CD4-positive, alpha-beta T cell (primary cell): ENCODE measurements around the gene HPSE. TPM values are rescaled to one million over a fixed set of nuclear protein-coding genes. Genes with fewer than 3 reads are reported as not detected.

Experiments
- ATAC-seq: fragments of 200-7000 bp; cut with Tn5 transposase; one replicate; pipeline ENCODE4 v1.10.0; 2022; ENCODE audit warnings: mild to moderate bottlenecking; ENCODE audit not compliant: poor library complexity
- CTCF ChIA-PET: fragments of 350-600 bp; sonication (Branson Sonifier 250); formaldehyde crosslinking; loops from one replicate; lab custom pipeline; 2021; ENCODE audit warnings: antibody characterized with exemption, inconsistent platforms; lab: Charles Lee
- POLR2A ChIA-PET: fragments of 350-600 bp; sonication (Branson Sonifier 250); formaldehyde crosslinking; loops from one replicate; lab custom pipeline; 2021; ENCODE audit warnings: antibody characterized with exemption, inconsistent platforms; lab: Charles Lee
- DNase-seq, 14 experiments: peaks; one replicate each; pipeline ENCODE4 v3.0.0-alpha.2; 2013 to 2020; ENCODE audit warnings: mixed read lengths in 2 of 14
- H3K27ac ChIP-seq, 2 donors: one replicate each; pipeline versions ENCODE4 v1.5.1 to v1.7.0; 2013; ENCODE audit warnings: low read length in 2 of 2, low read depth in 1 of 2, mild to moderate bottlenecking in 1 of 2
- H3K27me3 ChIP-seq, 2 experiments: 1 replicate in 1 of 2; 2 replicates in 1 of 2; pipeline versions ENCODE4 v1.6.1 to v1.7.0; 2013; ENCODE audit warnings: low read length in 2 of 2, control low read depth in 1 of 2, mild to moderate bottlenecking in 1 of 2, moderate library complexity in 1 of 2; ENCODE audit not compliant: insufficient read depth in 2 of 2, control insufficient read depth in 1 of 2
- H3K36me3 ChIP-seq: one replicate; pipeline ENCODE4 v1.6.1; 2013; ENCODE audit warnings: low read length, control low read depth; ENCODE audit not compliant: insufficient read depth
- H3K4me1 ChIP-seq: one replicate; pipeline ENCODE4 v1.6.1; 2013; ENCODE audit warnings: low read length, control low read depth; ENCODE audit not compliant: insufficient read depth
- H3K4me3 ChIP-seq: one replicate; pipeline ENCODE4 v1.5.1; 2013; ENCODE audit warnings: mild to moderate bottlenecking, low read length, moderate library complexity
- H3K9me3 ChIP-seq, 2 experiments: 1 replicate in 1 of 2; 2 replicates in 1 of 2; pipeline versions ENCODE4 v1.6.1 to v1.7.0; 2013; ENCODE audit warnings: low read length in 2 of 2, mild to moderate bottlenecking in 2 of 2, control low read depth in 1 of 2, moderate library complexity in 1 of 2; ENCODE audit not compliant: control insufficient read depth in 1 of 2, insufficient read depth in 1 of 2
- H3K27ac Mint-ChIP-seq: one replicate; pipeline ENCODE4 v1.8.0; 2020; ENCODE audit warnings: mixed read lengths
- H3K27me3 Mint-ChIP-seq: one replicate; pipeline ENCODE4 v1.8.0; 2021; ENCODE audit warnings: mixed read lengths
- H3K36me3 Mint-ChIP-seq: one replicate; pipeline ENCODE4 v1.8.0; 2021; ENCODE audit warnings: low read depth, mixed read lengths
- H3K4me1 Mint-ChIP-seq: one replicate; pipeline ENCODE4 v1.8.0; 2021; ENCODE audit warnings: low read depth, mixed read lengths
- H3K4me3 Mint-ChIP-seq: one replicate; pipeline ENCODE4 v1.8.0; 2020; ENCODE audit warnings: mild to moderate bottlenecking, mixed read lengths
- H3K9me3 Mint-ChIP-seq: one replicate; pipeline ENCODE4 v1.8.0; 2020; ENCODE audit warnings: mixed read lengths
- intact Hi-C, 2 experiments: fragments of 100-400 bp; cut with DNase I in 1 of 2; cut with micrococcal nuclease in 1 of 2; formaldehyde crosslinking; loops; one replicate each; pipeline versions ENCODE4 v1.15.1 to v1.9.0; 2023 to 2025; cut with DNase I, micrococcal nuclease
- total RNA-seq, 174 experiments: library from RNA in 2 of 174; stranded (reverse) in 2 of 174; gene quantifications; one replicate each; pipeline ENCODE4 v1.2.3 and lab custom pipeline; 2021 to 2026
- TF ChIP-seq, protein P1 (sequence below): fragments of 200-600 bp; IDR thresholded peaks from one replicate; pipeline ENCODE4 v1.8.0; 2022; ENCODE audit warnings: antibody characterized with exemption, mild to moderate bottlenecking

HPSE gene
- total RNA-seq, 2 experiments from 2014 or later = 1.5 to 2.1 TPM

DNA sequence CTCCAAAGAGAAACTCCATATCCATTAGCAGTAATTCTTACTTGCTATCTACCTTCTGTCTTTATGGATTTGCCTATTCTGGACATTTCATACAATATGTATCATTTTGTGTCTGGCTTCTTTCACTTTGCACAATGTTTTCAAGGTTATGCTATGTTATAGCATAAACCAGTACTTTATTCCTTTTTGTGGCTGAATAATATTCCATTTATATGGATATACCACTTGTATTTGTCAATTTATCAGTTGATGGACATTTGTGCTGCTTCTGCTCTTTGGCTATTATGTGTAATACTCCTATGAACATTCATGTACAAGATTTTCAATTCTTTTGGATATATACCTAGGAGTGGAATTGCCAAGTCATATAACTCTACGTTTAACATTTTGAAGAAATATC is 18.9 kb upstream of the HPSE start:
- no peaks in the 10 kb centered on the region for H3K4me1 ChIP-seq
- POLR2A ChIA-PET = no interaction called here
- peaks cover 0 to 8% of the 10 kb centered on the region in 2 experiments for H3K9me3 ChIP-seq
- Mint-ChIP-seq H3K4me1 (peaks cover 7% of the 10 kb centered on the region), H3K27ac (no peak overlapping the region), H3K27me3 (no peaks in the 10 kb centered on the region), H3K36me3 (no peaks in the 10 kb centered on the region), H3K9me3 (peaks cover 2% of the 10 kb centered on the region), H3K4me3 (no peak overlapping the region)
- H3K27me3 ChIP-seq = no peaks in the 10 kb centered on the region
- no peak overlapping the region for H3K4me3 ChIP-seq
- intact Hi-C loops = no loop called here
- H3K36me3 ChIP-seq = no peaks in the 10 kb centered on the region
- CTCF ChIA-PET = no interaction called here
- H3K27ac ChIP-seq = no peak overlapping the region
- no peak for ATAC-seq
- no peak for DNase-seq
- TF ChIP-seq, protein P1, sequence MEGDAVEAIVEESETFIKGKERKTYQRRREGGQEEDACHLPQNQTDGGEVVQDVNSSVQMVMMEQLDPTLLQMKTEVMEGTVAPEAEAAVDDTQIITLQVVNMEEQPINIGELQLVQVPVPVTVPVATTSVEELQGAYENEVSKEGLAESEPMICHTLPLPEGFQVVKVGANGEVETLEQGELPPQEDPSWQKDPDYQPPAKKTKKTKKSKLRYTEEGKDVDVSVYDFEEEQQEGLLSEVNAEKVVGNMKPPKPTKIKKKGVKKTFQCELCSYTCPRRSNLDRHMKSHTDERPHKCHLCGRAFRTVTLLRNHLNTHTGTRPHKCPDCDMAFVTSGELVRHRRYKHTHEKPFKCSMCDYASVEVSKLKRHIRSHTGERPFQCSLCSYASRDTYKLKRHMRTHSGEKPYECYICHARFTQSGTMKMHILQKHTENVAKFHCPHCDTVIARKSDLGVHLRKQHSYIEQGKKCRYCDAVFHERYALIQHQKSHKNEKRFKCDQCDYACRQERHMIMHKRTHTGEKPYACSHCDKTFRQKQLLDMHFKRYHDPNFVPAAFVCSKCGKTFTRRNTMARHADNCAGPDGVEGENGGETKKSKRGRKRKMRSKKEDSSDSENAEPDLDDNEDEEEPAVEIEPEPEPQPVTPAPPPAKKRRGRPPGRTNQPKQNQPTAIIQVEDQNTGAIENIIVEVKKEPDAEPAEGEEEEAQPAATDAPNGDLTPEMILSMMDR = no peak

GRCh38 chr4:83348074-83348473 is 13.4 kb upstream of the HPSE start:
- no peak overlapping the region for H3K4me3 Mint-ChIP-seq
- TF ChIP-seq, protein P1 = no peak
- Histone ChIP-seq H3K4me3 (no peak overlapping the region), H3K9me3 (peaks cover 8% of the 10 kb centered on the region in 2 experiments), H3K27me3 (no peaks in the 10 kb centered on the region), H3K36me3 (no peaks in the 10 kb centered on the region), H3K27ac (no peak overlapping the region), H3K4me1 (no peaks in the 10 kb centered on the region)
- no peaks in the 10 kb centered on the region for H3K27me3 Mint-ChIP-seq
- ChIA-PET POLR2A (interaction anchor here (2.3 kb wide), 1 partner anchor 12 kb away, joined by 5 read pairs; the partner anchor contains the start of gene HPSE), CTCF (no interaction called here)
- no peaks in the 10 kb centered on the region for H3K9me3 Mint-ChIP-seq
- intact Hi-C loops = no loop called here
- ATAC-seq = no peak
- DNase-seq = no peak
- no peak overlapping the region for H3K27ac Mint-ChIP-seq
- H3K36me3 Mint-ChIP-seq = no peaks in the 10 kb centered on the region
- peaks cover 7% of the 10 kb centered on the region for H3K4me1 Mint-ChIP-seq

DNA sequence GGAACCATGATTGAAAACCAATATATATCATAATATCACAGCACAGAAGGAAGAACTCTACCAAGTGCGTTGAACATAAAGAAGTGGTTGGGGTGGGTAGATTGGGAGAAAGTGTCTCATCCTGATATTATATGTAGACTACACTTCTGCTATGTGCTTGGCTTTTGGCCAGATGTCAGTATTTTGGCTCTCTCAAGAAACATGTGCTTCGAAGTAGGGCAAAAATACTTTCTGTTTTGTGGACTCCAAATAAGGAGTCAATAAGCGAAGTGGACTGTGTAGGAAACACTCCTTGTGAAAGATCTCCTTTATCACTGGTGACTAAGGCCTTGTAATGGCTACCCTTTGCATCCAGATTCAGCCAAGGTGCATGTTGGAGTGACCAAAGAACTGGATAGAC is 7.8 kb upstream of the HPSE start:
- TF ChIP-seq, protein P1 = no peak
- Histone ChIP-seq H3K9me3 (peaks cover 8 to 12% of the 10 kb centered on the region in 2 experiments), H3K4me3 (no peak overlapping the region), H3K27me3 (no peaks in the 10 kb centered on the region), H3K27ac (no peak overlapping the region), H3K36me3 (no peaks in the 10 kb centered on the region), H3K4me1 (peaks cover 13% of the 10 kb centered on the region)
- intact Hi-C loops = no loop called here
- DNase-seq = no peak
- H3K27me3 Mint-ChIP-seq = no peaks in the 10 kb centered on the region
- no peaks in the 10 kb centered on the region for H3K9me3 Mint-ChIP-seq
- POLR2A ChIA-PET = no interaction called here
- H3K4me3 Mint-ChIP-seq = no peak overlapping the region
- H3K27ac Mint-ChIP-seq = no peak overlapping the region
- ATAC-seq = no peak
- H3K4me1 Mint-ChIP-seq = peaks cover 24% of the 10 kb centered on the region
- H3K36me3 Mint-ChIP-seq = no peaks in the 10 kb centered on the region
- CTCF ChIA-PET = no interaction called here
